GM18861 (cell line): Measurements from ENCODE around the gene RASGRP2.
"Not testable (repeated sequence)": the region's sequence is repeated elsewhere in the genome, so short reads cannot be mapped to it uniquely, and the experiment has no call there.

Experiments
- ATAC-seq: cut with Tn5 transposase; IDR thresholded peaks from one replicate; pipeline ENCODE4 v1.9.1; 2021; ENCODE audit not compliant: unreplicated experiment

The RASGRP2 gene

DNA sequence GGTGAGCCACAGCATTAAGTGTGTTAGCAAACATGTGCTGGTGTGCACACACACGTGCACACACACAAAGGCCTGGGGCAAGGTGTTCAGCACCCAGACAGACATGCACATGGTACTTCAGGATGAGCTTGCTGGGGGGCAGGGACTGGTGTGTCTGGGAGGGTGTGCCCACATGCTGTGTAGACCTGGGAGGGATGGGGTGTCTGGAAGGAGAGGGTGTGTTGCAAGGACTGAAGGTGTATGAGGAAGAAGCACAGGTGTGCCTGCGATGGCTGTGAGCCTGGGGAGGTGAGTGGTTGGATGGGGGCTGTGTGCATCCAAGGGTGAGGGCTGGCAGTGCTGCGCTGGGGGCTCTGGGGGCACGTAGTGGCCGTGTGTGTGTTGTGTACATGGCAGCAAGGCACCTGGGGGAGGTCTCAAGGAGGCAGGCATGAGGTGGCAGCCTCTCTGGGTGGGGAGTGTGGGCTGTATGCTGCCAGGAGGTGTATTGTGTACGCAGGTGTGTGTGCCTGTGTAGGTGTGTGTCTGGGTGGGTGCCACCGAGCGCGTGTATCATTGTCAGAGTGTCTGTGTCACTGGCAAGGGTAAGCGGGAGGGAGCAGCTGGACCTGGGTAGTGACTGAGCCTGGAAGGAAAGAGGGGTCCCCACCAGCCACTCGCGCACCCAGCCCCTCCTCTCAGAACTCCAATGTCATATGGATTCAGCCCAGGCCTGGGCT lies 23.1 kb downstream of the RASGRP2 start:
- no peak for ATAC-seq

GRCh38 chr11:64720167-64720566 lies 23.8 kb downstream of the RASGRP2 start:
- no peak for ATAC-seq

GRCh38 chr11:64719406-64719805 lies 24.5 kb downstream of the RASGRP2 start:
- ATAC-seq: no peak

GRCh38 chr11:64718780-64719124 lies 25.2 kb downstream of the RASGRP2 start:
- ATAC-seq: no peak

DNA sequence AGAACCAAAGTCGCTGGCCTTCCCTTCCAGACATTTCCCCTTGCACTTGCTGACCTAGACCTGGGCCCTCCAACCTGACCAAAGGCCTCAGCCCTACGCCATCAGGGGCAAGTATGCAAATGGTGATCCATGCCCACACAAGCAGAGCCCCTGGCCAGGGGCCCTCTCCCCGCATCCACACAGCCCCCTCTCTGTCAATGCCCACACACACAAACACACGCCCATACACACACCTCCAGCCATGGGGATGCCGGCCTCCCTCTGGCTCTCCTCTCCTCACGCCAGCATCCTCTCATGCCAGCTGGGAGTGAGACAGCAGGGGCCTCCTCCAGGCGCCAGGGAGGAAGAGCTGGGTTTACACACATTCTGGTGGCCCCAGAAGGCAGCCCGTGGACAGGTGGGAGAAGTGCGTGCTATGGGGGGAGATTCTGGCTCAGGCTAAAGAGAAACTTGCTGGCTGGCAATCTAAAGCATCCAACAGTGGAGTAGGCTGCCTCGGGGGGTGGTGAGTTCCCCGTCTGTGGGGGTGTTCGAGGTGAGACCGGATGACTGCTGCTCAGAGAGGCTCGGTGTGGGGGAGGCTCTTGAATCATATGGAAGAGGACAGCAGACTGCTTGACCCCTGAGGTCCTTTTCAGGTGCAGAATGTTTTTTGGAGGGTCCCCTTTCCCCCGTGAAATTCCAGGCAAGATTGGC lies 25.7 kb downstream of the RASGRP2 start:
- no peak for ATAC-seq

DNA sequence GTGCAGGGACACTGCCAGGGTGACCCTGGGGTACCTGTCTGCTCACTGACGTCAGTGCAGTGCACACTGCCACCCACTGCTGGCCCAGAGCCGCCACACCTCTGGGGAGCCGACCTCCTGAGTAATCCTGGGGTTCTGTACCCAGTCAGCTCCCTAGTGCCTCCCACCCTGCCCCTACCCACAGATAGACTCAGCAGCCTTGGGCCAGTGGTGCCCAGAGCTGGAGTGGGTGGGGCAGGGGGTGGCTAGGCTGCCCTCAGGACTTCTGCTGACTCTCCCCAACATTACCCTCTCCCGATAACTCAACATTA lies 26.7 kb downstream of the RASGRP2 start:
- no peak for ATAC-seq

- no peak for ATAC-seq
Observed at GRCh38 chr11:64716473-64717267, 27.3 kb downstream of the RASGRP2 start.

GRCh38 chr11:64715756-64716472 lies 28.0 kb downstream of the RASGRP2 start:
- ATAC-seq: no peak

DNA sequence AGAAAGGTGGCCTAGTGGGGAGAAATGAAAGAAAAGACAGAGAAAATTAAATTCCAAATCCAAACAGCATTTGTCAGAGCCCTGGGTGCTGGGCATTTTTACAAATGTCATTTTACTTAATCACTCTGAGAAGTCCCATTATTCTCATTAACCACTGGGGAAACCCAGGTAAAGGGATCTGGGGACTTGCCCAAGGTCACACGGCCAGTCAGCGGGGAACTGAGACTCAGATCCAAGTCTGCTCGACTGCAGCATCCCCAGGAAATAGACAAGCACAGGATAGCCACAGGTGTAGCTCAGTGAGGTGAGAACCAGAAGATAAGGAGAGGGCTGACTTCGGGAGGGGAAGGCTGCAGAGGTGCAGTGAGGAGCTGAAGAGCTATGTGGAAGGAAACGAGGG lies 28.8 kb downstream of the RASGRP2 start:
- ATAC-seq: no peak

GRCh38 chr11:64714666-64715065 lies 29.3 kb downstream of the RASGRP2 start:
- ATAC-seq: no peak

GRCh38 chr11:64713781-64714363 lies 30.1 kb downstream of the RASGRP2 start:
- ATAC-seq: no peak

DNA sequence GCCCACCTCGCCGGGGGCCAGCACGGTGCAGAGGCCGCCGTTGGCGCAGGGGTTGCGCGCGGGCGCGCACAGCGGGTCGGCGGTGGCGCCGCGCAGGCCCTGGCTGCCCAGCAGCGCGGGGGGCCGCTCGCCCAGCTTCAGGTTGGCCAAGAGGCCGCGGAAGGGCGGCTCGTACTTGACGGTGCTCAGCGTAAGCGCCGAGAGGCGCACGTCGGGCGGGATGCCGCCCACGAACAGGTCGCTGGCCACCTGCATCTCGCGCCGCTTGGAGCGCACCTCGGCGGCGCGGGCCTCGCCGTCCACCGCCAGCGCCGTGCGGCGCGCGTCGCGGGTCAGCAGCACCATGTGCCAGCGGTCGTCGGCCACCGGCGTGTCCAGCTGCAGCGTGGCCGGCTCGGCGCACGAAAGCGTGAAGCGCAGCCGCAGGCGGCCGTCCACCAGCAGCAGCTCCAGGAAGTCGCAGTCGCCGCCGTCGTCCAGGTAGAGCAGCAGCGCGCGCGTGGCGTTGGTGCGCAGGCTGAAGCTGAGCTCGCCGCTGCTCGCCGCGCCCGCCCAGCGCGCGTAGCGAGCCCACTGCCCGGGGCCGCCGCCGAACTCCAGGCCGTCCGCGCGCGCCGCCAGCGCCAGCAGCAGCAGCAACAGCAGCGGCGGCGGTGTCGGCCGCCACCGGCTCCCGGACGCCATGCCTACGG lies 30.8 kb downstream of the RASGRP2 start:
- ATAC-seq: no peak

- ATAC-seq: no peak
Observed at GRCh38 chr11:64712430-64713015, 31.4 kb downstream of the RASGRP2 start.

GRCh38 chr11:64711956-64712362 lies 32.0 kb downstream of the RASGRP2 start:
- ATAC-seq: no peak

DNA sequence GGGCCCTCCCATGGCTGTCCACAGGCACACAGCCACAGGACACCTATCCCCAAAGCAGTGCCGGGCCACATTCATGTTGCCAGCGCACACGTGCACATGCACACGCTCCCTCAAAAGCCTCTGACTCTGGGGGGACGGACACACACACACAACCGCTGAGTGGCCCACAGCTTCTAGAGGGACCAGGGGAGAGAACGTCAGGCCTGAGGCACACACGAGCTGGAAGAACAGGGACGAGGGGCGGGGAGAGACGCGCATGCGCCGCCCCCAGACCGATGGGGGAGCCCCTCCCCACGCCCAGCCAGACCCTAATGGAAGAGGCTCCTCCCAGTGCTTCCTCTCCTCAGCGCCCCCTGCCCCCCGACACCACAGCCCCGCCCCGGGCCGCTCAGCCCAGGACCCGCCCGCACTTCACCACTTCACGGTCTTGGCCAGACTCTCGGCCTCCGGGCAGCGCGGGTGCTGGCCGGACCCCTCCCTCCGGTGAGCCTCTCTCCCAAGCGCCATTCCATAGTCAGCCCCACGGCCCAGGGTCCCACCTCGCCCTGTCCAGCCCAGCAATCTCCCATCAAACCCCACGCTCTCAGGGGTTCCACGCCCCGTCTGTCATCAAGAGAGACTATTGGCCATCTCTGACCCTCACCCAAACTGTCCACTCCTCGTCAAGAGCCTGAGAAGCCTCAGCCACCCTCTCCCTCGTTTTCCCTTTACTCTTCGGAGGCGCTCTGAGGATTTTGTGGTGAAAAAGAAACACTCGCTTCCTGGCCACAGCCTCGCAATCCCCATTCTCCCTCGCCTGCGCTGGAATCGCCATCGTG lies 32.6 kb downstream of the RASGRP2 start:
- no peak for ATAC-seq

DNA sequence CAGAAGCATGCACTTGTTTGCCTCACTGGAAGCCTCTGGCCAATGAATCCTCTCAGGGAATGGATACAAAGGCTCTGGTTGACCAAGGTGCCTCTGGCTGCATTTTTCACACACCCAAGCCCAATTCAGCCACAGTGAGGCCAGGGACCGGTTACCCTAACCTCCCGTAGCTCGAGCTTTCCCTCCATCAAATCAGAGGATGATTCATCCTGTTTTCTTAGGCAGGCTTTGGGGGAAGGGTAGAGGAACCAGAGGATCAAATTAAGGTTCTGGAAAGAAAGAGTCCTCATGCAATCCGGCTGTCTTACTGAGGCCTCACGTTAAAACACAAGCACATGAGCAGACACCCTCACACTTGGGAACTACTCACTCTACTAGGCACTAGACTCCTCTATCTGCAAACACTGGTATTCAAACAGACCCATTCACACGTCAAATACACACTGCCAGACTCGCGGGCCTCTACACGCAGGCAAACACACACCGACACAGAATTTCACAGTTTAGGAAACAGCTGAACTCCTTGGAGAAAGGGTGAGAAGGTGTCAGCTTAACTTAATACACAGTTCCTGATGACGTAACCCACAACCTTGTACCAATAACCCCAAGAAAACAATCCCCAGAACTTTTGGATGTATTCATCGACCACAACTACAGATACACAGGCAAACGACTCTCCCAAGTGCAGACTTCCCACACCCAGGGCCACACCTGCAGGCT lies 33.4 kb downstream of the RASGRP2 start:
- ATAC-seq: no peak

DNA sequence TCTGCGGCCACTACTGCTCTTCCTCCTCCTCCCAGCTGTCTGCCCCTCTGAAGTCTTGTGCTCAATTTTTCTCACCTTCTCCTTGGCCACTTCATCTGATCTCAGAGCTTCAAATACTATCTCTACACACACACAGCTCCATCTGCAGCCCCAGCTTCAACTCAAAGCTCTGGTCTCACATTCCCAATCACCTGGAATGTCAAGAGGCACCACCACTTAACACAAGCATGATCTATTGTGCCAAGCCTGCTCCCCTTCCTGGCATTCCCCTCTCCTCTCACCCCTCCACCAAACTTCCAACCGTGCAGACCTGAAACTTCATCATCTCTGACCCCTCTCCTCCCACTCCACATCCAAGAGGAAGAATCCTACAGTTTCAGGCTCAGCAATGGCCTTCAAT lies 38.4 kb downstream of the RASGRP2 start:
- no peak for ATAC-seq

- no peak for ATAC-seq
Observed at GRCh38 chr11:64703048-64703447, 40.9 kb downstream of the RASGRP2 start.

GRCh38 chr11:64701956-64702355 lies 42.0 kb downstream of the RASGRP2 start:
- not testable (repeated sequence) for ATAC-seq
